Measurements from ENCODE around the gene MSX2.

Gene MSX2

DNA sequence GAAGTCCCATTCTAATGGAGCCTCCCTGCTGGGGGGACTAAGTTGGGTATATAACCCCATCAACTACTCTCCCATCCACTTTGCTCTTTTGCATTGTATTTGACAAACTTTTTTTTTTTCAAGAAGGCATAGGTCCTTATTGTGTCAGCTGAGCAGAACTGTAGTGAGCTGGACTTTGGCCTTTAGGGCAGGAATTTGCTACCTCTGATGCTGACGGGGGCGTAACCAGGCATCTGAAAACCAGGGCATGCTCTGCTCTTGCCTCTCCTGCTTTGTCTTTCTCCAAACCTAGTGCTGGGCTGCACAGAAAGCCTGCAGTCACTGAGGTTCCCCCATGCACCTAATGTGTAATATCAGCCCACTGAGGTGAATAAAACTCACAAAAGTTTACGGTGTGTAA is 49.0 kb downstream of the MSX2 start:
- DNase-seq (ENCODE audit: low read depth in 2 of 2), result no peak

DNA sequence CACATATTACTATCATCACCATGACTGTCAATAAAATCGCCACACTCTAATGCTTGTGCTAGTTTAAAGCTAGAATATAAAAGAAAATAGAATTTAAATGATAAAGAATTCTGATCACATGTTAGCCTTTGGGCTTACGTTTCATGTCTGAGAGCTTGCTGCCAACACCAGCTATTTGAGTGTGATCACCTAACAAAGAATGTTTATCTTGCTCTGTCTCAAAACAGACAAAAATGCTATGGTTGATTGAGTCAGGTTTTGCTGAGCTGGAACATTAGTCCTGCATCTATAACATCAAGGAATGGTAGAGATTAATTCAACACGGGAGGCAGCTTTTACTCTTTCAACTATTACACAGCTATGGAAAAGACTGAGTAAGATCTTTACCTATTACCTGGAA is 50.7 kb downstream of the MSX2 start:
- DNase-seq (ENCODE audit: low read depth in 2 of 2), result no peak

DNA sequence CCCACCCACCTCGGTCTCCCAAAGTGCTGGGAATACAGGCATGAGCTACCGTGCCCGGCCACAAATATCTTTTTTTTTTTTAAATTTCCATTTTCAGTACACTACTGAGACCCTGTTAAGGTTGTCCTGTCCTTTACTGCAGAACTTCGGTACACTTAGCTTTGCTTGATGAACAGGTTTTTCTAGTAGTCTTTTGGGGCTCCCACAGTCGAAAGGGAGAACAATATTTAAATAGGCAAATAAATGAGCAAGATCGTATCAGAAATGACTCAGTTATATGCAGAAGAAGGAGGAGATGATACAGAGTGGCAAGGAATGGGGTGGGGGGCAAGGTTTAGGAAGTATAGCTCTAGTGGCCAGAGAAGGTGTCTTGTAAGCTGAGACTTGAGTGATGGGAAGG is 52.7 kb downstream of the MSX2 start:
- no peak for DNase-seq (ENCODE audit: low read depth in 2 of 2)

DNA sequence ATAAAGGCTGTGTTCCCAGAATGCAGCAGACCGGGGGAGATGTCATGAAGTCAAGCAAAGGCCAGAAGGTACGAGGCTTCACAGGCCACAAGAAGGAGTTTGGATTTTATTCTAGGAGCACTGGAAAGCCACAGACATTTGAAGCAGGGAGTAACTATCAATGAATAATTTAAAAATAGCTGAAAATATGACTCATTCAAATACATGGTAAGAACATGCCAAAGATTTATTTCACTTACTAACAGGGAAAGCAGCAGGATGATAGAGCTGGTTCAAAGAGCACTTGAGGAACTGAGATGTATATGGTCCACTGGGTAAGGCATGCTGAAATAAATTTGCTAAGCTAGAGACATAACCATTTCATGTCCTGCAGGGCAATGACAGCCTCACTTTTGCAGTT is 53.2 kb downstream of the MSX2 start:
- no peak for DNase-seq (ENCODE audit: low read depth in 2 of 2)

Data from stimulated activated CD4-positive, alpha-beta T cell treated with anti-CD3 and anti-CD28 coated beads, Interleukin-15, amount 100 ng/mL, for 48 hours (primary cell).